Posterior vena cava (tissue), 2 donors: ENCODE data around the gene SLC44A5. TPM values are rescaled to one million over a fixed set of nuclear protein-coding genes. Genes with fewer than 3 reads are reported as not detected.
"Not testable (repeated sequence)": the region's sequence is repeated elsewhere in the genome, so short reads cannot be mapped to it uniquely, and the experiment has no call there.

Experiments used
- DNase-seq: peaks from one replicate; pipeline ENCODE4 v3.0.0-alpha.2; 2020; ENCODE audit warnings: low spot score
- intact Hi-C, 2 donors: fragments of 100-400 bp; cut with DNase I; formaldehyde crosslinking; loops; one replicate each; pipeline versions ENCODE4 v1.14.1 to v1.14.2; 2022 to 2023
- long read RNA-seq, 2 donors: library from polyadenylated mRNA; unstranded; transcript quantifications; one replicate each; pipeline ENCODE4 v2.0.0, GENCODE V29; 2020 to 2021
- total RNA-seq, 2 donors: library from RNA; stranded (reverse); fragmentation: NEBNext Ultra II Directional; extraction: Animal tissue kit (Norgen Biotek cat#: 25700); gene quantifications; one replicate each; pipeline ENCODE4 v1.2.1, GENCODE V29; 2021
- donor health status: DM: yes; HTN: yes; CAD: no.
- donor health status: DM: yes; HTN: yes; CAD: no.

The SLC44A5 gene
- under 1 TPM in 1 of 2 donors, not detected in 1; 0.52 TPM for total RNA-seq
- long read RNA-seq, donor 1 = 0 reads
- long read RNA-seq, donor 2, partial matches to known transcripts = 0 of 1 reads
- long read RNA-seq, donor 2, other reads (novel, unspliced or antisense) = 1 of 1 reads

DNA sequence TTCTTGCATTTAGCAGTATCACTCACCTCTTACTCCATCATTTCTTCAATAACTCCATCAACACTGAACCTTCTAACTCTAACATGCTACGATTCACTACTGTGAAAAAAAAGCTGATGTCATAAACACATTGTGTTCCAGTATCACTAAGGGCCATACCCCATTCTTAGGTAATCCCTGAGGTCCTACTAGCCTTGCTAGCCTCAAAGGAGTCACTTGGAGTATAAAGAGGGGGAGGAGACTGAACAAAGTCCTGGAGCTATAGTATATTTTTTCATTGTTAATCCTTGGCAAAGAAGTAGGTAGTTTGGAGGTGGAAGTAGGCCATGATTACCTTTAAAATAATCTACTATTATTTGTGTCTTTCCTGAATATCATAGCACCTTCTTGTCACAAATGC is at the start of gene SLC44A5:
Gene SLC44A5, minus strand, starts transcription at position 101 of the 400 bp plus-strand sequence. CDS start 69,667 bp downstream, outside the sequence.
- no peak for DNase-seq
- intact Hi-C loops = no loop called here

DNA sequence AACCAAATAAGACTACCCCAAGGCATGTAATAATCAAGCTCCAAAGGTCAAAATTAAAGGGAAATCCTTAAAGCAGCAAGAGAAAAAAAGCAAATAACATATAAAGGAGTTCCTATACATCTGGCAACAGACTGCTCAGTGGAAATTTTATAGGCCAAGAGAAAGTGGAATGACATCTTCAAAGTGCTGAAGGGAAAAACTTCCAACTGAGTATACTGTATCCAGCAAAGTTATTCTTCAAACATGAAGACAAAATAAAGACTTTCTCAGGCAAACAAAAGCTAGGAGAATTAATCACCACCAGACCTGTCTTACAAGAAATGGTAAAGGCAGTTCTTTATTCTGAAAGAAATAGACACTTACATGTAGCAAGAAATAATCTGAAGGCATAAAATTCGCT is 45.0 kb upstream of the SLC44A5 start:
- DNase-seq = no peak
- intact Hi-C loops = no loop called here

DNA sequence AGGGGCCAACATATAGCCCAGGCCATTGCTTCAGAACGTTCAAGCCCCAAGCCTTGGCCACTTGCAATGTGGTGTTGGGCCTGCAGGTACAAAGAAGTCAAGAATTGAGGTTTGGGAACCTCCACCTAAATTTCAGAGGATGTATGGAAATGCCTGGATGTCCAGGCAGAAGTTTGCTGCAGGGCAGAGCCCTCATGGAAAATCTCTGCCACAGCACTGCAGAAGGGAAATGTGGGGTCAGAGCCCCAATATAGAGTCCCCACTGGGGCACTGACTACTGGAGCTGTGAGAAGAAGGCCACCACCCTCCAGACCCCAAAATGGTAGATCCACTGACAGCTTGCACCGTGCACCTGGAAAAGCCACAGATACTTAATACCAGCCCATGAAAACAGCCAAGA is 36.3 kb upstream of the SLC44A5 start:
- intact Hi-C loops, DNase-seq: not testable (repeated sequence)

DNA sequence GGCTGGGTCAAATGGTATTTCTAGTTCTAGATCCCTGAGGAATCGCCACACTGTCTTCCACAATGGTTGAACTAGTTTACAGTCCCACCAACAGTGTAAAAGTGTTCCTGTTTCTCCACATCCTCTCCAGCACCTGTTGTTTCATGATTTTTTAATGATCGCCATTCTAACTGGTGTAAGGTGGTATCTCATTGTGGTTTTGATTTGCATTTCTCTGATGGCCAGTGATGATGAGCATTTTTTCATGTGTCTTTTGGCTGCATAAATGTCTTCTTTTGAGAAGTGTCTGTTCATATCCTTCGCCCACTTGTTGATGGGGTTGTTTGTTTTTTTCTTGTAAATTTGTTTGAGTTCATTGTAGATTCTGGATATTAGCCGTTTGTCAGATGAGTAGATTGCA is 34.2 kb upstream of the SLC44A5 start:
- intact Hi-C loops, DNase-seq: not testable (repeated sequence)

DNA sequence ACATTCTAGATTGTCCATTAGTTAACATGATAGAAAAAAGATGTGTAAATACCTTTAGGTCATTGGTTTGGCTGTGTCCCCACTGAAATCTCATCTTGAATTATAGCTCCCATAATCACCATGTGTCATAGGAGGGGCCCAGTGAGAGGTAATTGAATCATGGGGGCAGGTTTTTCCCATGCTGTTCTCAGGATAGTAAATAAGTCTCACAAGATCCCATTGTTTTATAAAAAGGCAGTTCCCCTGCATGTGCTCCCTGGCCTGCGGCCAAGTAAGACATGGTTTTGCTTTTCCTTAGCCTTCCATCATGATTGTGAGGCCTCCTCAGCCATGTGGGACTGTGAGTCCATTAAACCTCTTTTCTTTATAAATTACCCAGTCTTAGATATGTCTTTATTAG is 32.5 kb upstream of the SLC44A5 start:
- intact Hi-C loops = no loop called here
- DNase-seq = no peak

DNA sequence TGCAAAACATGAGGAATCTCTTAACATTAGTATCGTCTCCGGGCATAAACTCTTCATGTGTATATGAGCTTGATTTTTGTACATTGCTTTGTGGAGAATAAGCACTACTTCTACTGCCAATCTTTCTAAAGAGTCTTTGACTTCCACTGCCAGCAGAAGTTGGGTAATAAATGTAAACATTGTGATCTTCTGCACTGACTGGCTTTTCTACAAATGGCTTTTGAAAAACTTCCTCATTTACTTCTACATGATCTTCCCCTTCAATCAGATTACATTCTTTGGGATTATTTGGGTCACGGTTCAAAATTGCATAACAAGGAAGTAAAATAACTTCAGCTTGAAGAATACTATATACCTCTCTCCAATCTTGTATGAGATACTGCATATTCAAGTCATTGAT is 30.4 kb upstream of the SLC44A5 start:
- no peak for DNase-seq
- intact Hi-C loops = no loop called here

DNA sequence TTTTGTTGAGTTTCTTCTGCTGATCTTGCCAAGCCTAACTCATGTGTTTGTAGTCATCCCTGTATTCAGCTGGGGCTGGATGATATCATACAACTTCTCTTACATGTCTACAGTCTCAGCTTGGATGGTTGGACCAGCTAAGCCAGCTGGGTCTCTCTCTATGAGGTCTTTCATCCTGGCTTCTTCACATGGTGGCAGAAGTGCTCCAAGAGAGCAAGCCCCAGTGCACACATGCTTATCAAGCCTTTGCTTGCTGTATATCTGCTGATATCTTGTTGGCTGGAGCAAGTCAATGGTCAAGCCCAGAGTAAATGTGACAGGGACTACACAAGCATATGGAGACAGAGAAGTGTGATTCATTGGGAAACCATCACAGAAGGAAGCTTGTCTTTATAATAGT is 29.2 kb upstream of the SLC44A5 start:
- intact Hi-C loops = no loop called here
- DNase-seq = no peak

DNA sequence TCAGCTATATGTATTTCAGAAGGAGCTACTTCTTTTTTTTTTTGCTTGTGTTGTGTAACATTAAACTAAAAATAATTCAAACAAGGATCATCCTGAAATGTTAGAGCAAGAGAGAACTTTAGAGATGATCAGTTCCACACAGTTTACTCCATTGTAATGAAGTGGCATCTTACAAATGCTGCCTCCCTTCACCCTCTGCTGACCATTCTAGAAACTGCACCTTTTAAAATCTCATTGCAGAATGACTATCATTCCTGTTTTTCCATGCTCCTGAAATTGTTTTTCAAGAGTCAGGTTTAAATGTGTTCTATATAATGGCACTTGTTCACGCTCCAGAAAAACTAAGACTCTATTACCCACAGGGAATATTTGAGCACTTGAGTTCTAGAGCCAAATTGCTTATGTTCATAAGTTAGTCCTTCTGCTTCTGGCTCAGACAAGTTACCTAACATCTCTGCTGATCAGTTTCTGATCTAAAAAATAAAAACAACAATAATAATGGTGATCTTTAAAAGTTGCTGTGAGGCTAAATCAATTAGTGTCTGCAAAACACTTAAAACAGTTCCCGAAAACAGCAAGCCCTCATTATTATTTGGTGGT is 21.5 kb upstream of the SLC44A5 start:
- intact Hi-C loops = no loop called here
- DNase-seq = no peak

DNA sequence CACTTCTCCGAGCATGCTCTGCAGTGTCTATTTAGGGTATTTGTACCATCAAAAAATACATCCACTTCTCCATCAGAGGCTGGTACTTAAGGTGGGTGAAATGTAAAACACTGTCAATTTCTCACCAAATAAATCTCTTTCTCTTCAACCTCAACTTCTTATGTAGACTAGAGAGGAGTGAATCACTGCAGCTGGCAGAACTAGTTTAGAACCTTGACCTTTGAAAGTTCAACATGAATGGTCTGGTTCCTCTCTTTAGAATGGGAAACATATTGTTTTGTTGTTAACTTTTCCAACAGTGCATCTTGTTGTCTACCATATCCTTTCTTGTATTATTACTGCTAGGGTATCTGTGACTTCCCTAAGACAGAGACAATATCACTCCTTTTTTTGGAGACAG is 20.1 kb upstream of the SLC44A5 start:
- no peak for DNase-seq
- intact Hi-C loops = no loop called here

DNA sequence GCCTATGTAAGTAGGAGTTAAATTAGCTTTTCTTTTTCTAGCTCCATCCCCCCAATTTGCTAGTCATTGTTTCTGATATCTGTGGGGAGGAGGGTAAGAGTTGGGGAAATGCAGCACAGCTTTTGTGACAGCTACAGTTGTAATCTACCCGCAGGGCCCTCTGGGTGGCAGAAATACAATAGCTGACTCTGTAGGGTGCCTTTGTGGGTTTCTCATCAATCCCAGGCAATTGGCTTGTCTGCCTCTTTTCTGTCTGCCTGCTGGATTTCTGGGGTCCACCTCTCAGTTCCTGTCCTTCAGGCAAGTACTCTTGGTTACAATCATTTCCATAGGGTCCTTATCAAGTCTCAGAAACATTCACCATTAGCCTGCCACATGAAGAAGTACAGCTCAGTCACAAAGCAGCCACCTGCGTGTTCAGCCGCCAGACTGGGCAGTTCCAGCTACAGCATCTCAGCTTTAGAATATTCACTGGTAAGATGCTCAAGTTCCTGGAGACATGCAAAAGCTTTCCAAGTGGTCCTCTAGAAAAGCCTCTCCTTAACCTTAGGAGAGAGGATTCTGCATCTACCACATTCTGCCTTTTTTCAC is 19.2 kb upstream of the SLC44A5 start:
- intact Hi-C loops = no loop called here
- DNase-seq = no peak

DNA sequence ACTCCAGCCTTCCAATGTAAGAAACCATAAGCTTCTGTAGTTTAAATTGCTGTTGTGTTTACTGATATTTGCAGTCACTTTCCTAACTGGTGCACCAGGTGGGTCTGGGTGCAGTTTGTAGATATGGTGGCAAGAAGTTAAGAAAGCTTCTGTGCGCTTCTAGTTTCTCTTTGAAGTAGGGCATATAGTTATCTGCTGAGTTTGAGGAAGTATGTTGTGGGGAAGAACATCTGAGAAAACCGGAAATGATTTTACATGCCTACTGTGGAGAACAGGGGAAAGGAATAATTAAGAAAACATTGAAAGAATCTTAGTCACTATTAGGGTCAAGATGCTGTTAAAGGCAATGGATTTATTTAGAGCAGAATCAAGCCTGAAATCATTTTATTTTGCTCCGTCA is 14.9 kb upstream of the SLC44A5 start:
- no peak for DNase-seq
- intact Hi-C loops = no loop called here

DNA sequence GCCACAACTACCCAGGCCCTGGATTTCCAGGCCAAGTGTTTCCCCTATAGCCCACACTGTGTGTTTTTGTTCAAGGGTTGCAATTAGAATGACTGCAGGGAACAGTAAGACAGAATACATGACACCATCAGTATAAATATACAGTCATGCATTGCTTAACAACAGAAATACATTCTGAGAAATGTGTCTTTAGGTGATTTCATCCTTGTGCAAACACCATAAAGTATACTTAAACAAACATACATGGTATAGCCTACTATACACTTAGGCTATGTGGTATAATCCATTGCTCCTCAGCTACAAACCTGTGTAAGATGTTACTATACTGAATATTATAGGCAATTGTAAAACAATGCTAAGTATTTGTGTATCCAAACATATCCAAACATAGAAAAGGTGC is 7.5 kb upstream of the SLC44A5 start:
- intact Hi-C loops = no loop called here
- DNase-seq = no peak

DNA sequence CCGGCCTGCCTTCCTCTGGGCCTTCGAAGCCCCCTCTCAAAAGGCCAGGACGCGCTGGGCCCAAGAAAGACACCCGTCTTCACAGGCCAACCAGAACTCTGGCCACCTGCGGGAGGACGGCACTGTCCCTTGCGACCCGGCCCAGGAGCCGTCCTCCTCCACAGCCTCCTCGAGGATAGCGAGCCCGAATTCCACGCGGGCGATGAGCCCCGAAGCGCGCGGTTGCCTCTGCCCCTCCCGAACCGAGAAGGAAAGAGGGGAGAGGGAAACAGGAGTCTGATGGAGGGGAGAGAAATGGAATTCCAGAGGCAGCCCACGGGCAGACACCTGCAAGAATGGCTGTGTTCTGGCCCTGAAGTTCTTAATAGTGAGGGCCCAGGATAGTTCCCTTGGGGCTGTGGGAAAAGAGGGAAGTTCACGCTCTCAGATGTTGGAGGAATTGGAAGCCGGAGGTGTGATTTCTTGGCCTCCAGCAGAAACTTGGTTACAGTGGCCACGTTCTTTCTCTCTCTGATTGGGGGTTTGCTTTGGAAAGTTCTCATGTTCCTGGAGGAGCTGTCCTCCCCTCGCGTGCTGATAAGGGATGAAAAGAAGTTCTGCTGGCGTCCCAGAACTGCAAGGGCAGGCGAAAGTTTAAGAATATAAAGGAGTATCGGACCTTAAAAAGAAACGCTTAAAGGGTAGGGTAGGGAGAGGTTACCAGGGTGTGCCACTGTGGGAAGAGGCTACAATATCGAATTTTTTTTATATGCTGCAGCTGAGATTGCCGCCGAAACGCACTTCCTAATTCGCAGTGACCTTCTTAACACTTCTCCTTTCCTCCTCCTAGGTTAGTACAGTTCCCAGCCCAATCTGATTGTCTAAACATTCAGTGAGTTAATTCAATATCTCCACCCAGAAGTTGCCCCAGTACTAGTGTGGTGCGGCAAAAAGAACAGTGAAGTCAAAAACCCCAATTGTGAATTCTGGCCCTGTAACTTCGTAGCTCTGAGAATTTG is 5.8 kb upstream of the SLC44A5 start:
- DNase-seq = peak; percentile 74
- intact Hi-C loops = no loop called here

DNA sequence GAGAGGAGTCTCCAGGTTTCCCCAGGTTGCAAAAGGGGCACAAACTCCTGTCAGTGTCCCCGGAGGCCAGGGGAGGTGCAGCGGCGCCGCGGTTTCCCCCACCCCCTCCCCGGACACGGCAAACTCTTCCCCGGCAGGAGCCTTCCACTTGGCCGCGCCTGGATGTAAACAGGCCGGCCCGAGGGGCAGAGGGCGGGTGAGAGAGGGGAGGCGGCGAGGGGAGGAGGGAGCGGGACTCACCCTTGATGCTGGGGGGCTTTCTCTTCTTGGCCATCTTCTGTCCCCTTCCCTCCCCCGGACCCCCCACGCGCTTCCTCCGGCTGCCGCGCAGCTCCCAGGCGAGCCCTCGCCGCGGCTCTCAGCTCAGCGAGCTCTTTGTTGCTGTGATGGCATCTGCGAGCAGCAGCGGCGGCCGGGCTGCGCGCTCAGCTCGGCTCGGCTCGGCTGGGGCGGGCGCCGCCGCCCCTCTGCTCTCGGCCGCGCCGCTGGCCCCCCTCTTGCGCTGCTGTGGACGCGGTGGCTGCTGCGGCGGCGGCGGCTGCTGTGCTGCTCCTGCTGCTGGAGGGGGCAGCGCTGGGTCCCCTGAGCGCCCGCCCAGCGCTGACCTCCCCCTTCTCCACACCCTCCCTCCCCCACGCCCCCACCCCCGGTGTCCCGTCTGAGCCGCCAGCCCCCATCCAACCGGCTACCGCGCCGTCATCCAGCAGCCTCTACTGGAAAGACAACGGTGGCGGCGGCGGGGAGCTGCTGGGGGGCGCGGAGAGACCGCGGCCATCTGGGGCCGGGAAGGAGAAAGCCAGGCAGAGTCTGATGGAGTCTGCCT is 4.9 kb upstream of the SLC44A5 start:
- DNase-seq = peak; percentile 64
- intact Hi-C loops = no loop called here

DNA sequence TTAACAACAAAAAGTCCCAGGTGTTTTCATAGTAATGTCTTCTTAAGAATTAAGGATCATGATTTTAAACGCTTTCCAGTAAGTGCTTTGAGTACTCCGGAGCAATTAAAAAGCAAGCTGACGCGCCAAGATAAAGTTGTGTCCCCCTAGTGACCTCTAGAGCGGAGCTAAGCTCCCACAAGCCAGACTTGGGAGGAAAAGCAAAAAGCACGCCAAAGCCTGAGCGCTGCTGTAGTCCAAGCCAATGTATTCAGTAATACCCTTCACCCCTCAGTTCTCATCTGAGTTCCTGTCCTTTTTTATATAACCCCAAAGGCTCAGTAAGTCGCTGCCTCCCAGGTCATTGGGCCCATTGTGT is 3.5 kb upstream of the SLC44A5 start:
- DNase-seq = no peak
- intact Hi-C loops = no loop called here

DNA sequence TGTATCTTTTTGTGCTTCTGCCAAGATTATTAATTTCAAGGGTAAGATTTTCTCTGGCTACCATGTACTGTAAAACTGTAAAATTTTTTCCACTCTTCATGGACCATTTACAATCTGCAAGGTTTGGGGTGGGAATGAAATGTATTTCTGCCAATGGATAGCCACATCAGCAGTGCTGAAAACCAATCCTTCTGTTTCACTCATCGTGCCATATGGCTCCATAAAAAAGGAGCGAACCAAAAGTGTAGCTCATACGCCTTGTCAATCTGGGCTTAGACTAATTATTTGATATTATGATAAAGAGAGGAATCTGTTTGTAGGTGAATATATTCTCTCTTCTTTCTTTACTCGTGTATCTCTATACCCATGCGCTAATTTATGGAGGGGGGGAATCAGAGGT is 3.0 kb upstream of the SLC44A5 start:
- DNase-seq = no peak
- intact Hi-C loops = no loop called here

DNA sequence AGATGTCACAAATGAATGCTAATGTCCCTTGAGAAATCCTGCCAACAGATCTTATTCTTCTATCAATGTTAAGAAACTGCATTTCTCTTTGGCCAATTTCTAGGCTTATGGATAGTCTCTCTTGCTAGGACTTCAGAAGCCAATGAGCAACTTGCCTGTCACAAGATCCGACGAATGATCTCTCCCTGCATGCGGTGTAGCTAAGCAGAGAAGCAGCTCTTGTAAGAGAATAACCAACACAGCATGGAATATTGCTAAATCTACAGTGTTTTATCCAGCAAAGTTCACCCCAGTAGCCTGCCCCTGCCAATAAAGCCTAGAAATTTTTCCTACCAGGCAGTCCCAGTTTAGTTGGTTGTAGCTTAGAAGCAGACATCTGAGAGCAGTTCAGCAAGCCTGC is 2.1 kb upstream of the SLC44A5 start:
- DNase-seq = no peak
- intact Hi-C loops = no loop called here

DNA sequence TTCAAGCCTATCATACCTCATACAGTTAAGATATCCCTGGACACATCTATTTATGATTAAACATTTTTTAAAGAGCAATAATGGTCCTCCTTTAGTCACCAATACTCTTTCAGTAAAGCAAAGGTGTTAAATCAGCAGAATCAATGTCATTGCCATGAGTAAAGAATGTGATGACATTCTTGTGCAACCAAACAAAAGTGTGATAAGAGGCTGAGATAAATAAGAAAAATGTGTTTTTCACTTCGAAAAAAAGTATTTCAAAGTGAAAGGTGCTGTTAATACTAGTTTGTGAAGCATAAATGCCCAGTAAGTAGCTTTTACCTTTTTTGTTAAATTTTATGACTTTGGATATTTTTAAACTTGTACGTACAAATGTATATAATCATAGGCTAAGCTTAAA is 8.4 kb downstream of the SLC44A5 start:
- no peak for DNase-seq
- intact Hi-C loops = loop anchor here in 1 of 2 donors (5.0 kb wide), 1 partner anchor 850 kb away; no protein-coding TSS in a partner anchor

DNA sequence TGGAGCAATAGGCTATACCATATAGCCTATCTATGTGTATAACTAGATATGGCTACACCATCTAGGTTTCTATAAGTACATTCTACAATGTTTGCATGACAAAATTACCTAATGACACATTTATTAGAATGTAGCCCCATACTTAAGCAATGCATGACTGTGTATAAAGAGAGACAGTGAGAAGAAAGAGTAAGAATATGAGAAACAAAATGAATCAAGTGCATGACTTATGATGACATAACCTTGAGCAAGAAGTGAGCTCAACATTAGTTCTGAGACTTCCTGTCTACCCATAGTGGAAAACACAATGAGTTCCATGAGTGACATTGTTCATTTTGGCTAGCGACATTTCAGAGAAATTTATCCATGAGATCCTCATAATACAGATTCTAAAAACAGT is 10.1 kb downstream of the SLC44A5 start:
- intact Hi-C loops = loop anchor here in 1 of 2 donors (5.0 kb wide), 1 partner anchor 852 kb away; no protein-coding TSS in a partner anchor
- DNase-seq = no peak
